Fibroblast of pulmonary artery (primary cell): Measurements from ENCODE around the gene SIGLEC6.

Experiments used
- DNase-seq: peaks from one replicate; pipeline ENCODE4 v3.0.0-alpha.2; 2010; ENCODE audit warnings: low read depth
- H3K4me3 ChIP-seq: replicated peaks from 2 replicates; pipeline ENCODE4 v1.5.1; 2011; ENCODE audit warnings: low read depth, mild to moderate bottlenecking, control low read depth, low read length, moderate library complexity
- CTCF ChIP-seq: IDR thresholded peaks from 2 replicates; pipeline ENCODE4 v1.5.1; 2011; ENCODE audit warnings: mild to moderate bottlenecking, control low read depth, low read length, inconsistent platforms; ENCODE audit errors: missing control alignments

Gene SIGLEC6

GRCh38 chr19:51478381-51479234 is 52.9 kb downstream of the SIGLEC6 start, which contains the start of gene CEACAM18:
CEACAM18 (plus strand) TSS chr19:51478539.
- no peak within 1 kb of the TSS for H3K4me3 ChIP-seq
- TF ChIP-seq CTCF: no peak
- DNase-seq: no peak

- H3K4me3 ChIP-seq: no peak overlapping the region
- no peak for TF ChIP-seq CTCF
Observed at GRCh38 chr19:51477344-51477743, 54.1 kb downstream of the SIGLEC6 start.

GRCh38 chr19:51476164-51476563 is 55.3 kb downstream of the SIGLEC6 start:
- TF ChIP-seq CTCF: no peak
- H3K4me3 ChIP-seq: no peak overlapping the region
- DNase-seq: no peak

More at GRCh38 chr19:51477344-51477743, 54.1 kb downstream of the SIGLEC6 start:
- no peak for DNase-seq

DNA sequence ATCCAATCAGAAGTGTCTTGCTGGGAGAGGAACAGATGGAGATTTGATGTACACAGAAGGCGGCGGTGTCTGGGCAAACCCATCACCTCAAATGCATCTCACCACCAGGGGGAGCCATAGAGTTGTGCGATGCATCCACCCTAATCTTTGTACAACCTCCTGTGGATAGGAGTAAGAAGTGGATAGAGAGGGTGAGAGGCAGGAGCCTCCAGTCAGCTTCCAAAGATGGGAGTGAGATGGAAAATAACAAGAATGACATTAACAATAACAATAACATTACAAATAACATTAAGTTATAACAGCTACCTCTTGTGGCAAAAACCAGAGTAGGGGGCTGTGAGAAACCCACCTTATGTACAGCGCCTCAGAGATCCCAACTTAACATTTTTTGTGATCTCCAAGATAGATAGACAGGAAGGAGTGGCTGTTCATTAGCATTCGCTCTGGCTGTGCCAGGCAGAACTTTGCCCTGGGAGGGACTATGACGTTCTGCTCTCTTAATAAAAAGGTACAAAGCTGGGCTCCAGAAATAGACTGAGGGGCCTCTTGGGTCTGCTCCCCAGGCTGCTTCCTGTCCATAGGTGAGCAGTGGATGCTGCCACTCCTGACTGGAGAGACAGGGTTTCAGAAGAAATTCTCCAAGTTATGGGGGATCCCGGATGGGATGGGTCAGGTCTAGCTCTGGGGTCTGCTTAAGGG is 58.3 kb downstream of the SIGLEC6 start:
- DNase-seq: peak; percentile 80
- TF ChIP-seq CTCF: peak; percentile 88
- no peak overlapping the region for H3K4me3 ChIP-seq

DNA sequence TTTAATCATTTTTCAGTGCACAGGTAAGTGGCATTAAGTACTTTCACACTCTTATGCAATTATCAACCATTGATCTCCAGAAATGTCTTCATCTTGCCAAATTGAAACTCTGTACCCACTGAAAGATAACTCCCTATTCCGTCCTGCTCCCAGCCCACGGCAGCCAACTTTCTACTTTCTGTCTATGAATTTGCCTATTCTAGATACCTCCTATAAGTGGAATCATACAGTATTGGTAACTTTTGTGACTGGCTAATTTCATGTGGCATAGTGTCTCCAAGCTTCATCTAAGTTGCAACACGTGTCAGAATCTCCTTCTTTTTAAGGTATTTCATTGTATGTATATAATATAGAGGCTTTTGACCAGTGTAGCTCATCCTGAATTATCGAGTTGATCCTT is 58.9 kb downstream of the SIGLEC6 start:
- no peak for TF ChIP-seq CTCF
- DNase-seq: no peak
- no peak overlapping the region for H3K4me3 ChIP-seq

GRCh38 chr19:51471527-51471926 is 59.9 kb downstream of the SIGLEC6 start:
- TF ChIP-seq CTCF: no peak
- no peak overlapping the region for H3K4me3 ChIP-seq
- peak; percentile 7 for DNase-seq
